ENCODE data around the gene AGPAT1. TPM values are rescaled to one million over a fixed set of nuclear protein-coding genes. Genes with fewer than 3 reads are reported as not detected.

AGPAT1 gene
- total and polyA plus RNA-seq, 2 of the 13 experiments (the other 11 are each of a cell fraction or from before 2014, with no cell fraction given), result 51.3 to 139 TPM

- TF ChIP-seq GLMP (CRISPR knock-in tag; IDR thresholded peaks at IDR 0.05; ENCODE audit: borderline replicate concordance) (no peak), ZBTB40 (IDR thresholded peaks at IDR 0.05) (no peak), ZBTB40 (CRISPR knock-in tag; IDR thresholded peaks at IDR 0.05) (no peak; the same call in 1 of the 2 replicates), ZNF232 (CRISPR knock-in tag; IDR thresholded peaks at IDR 0.05; ENCODE audit: borderline replicate concordance) (no peak; the same call in 1 of the 2 replicates), ZNF562 (CRISPR knock-in tag; IDR thresholded peaks at IDR 0.05; ENCODE audit: borderline replicate concordance) (no peak), DNMT3B (CRISPR knock-in tag; conservative IDR thresholded peaks at IDR 0.05) (no peak), NKX3-1 (CRISPR knock-in tag; IDR thresholded peaks at IDR 0.05) (no peak), AHR (CRISPR knock-in tag; IDR thresholded peaks at IDR 0.05) (no peak), HOXA5 (CRISPR knock-in tag; IDR thresholded peaks at IDR 0.05) (no peak), ZNF629 (CRISPR knock-in tag; conservative IDR thresholded peaks at IDR 0.05) (no peak), SUZ12 (IDR thresholded peaks at IDR 0.05; ENCODE audit: low read depth, low read length) (no peak), ZBTB1 (CRISPR knock-in tag; IDR thresholded peaks at IDR 0.05; ENCODE audit: borderline replicate concordance) (no peak), ZSCAN29 (CRISPR knock-in tag; conservative IDR thresholded peaks at IDR 0.05) (no peak), NCOA1 (CRISPR knock-in tag; IDR thresholded peaks at IDR 0.05) (no peak), ZNF660 (CRISPR knock-in tag; IDR thresholded peaks at IDR 0.05; ENCODE audit: borderline replicate concordance, low read depth) (no peak), ZNF781 (CRISPR knock-in tag; IDR thresholded peaks at IDR 0.05; ENCODE audit: borderline replicate concordance, not compliant biosample characterization) (no peak), MTF2 (CRISPR knock-in tag; IDR thresholded peaks at IDR 0.05; ENCODE audit: borderline replicate concordance) (no peak), ZNF784 (CRISPR knock-in tag; IDR thresholded peaks at IDR 0.05; ENCODE audit: borderline replicate concordance) (no peak; the same call in 1 of the 2 replicates), ZNF468 (CRISPR knock-in tag; IDR thresholded peaks at IDR 0.05) (no peak), KLF13 (CRISPR knock-in tag; IDR thresholded peaks at IDR 0.05) (no peak)
These were observed 14.4 kb upstream of the AGPAT1 start, which contains the start of gene PBX2 (continued) for GRCh38 chr6:32190054-32190851.
